ENCODE data around the gene CPNE6.

Gene CPNE6

DNA sequence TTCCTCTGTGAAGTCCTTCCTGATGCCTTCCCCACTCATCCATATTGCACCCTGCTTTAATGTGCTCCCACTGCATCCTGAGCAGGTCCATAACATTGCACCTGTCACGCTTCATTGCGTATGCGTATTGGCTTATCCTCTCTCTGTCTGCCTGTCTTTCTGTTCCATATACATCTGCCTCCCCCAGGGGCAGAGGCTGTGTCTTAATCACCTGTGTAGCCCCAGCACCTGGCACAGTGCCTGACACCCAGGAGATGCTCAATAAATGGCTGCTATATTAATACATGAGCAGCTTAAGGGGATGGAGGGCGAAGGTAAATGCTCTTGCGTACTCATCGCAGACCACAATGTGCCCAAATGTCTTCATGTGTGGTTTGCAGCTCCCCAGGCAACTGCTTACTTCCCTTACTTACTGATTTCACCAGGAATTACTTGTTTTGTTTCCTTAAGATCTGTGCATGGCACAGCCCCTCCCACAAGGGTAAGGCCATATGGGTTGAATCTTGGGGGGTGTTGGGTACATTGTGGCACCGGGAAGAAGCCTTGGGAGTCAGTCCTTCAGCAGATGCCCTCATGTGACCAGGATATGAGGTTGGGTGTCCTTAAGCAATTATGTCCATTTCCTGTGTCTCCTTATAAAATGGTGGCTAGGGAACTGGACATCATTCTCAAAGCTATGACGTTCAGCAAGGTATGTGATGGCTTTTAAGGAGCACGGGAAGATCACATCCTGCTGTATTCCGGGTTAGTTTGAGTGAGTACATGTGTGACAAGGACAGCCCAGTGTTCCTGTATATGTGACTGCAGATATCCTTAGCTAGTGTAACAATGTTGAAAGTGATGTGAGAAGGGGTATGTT lies 848 bp upstream of the CPNE6 start:
- no peaks in the 10 kb centered on the region for H3K9me3 Mint-ChIP-seq
- peaks cover 9 to 11% of the 10 kb centered on the region in 2 donors for H3K4me1 Mint-ChIP-seq
- H3K27ac Mint-ChIP-seq = no peak overlapping the region
- no peaks in the 10 kb centered on the region for H3K36me3 Mint-ChIP-seq
- no peaks in the 10 kb centered on the region for H3K27me3 Mint-ChIP-seq
- ATAC-seq (replicated peaks) = no peak
- no peak for DNase-seq
- no peak overlapping the region for H3K4me3 Mint-ChIP-seq

- ATAC-seq (replicated peaks) (no peak), DNase-seq (no peak)
- H3K9me3 Mint-ChIP-seq = no peaks in the 10 kb centered on the region
- H3K27ac Mint-ChIP-seq = no peak overlapping the region
- peaks cover 17 to 25% of the 10 kb centered on the region in 2 donors for H3K4me1 Mint-ChIP-seq
- H3K27me3 Mint-ChIP-seq = no peaks in the 10 kb centered on the region
- no peaks in the 10 kb centered on the region for H3K36me3 Mint-ChIP-seq
- H3K4me3 Mint-ChIP-seq = no peak overlapping the region
These were observed 571 bp downstream of the CPNE6 start for GRCh38 chr14:24071836-24072430.

DNA sequence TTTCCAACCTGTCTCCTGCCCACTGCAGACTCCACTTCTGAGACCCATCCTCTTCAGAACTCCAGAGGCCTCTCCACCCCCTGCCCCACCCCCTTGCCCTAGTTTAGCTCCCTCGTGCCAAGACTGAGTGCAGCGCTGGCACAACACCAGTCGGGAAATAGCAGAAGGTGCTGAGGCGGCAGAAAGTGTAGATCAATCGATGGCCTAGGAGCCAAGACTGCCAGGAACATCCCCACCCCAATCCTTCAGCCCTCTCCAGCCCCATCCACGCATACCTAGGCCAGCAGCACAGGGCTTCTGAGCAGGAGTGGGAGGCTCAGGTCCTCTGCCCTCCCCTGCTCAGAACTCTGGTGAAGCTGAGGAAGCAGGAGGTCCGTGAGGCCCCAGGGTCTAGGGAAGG lies 1.1 kb downstream of the CPNE6 start:
- Mint-ChIP-seq H3K27ac (no peak overlapping the region), H3K4me1 (peaks cover 19 to 29% of the 10 kb centered on the region in 2 donors), H3K36me3 (no peaks in the 10 kb centered on the region), H3K9me3 (no peaks in the 10 kb centered on the region), H3K27me3 (no peaks in the 10 kb centered on the region), H3K4me3 (no peak overlapping the region)
- no peak for ATAC-seq (replicated peaks)
- DNase-seq = no peak

GRCh38 chr14:24072881-24073877 lies 1.8 kb downstream of the CPNE6 start:
- ATAC-seq (replicated peaks) = no peak
- H3K4me3 Mint-ChIP-seq = no peak overlapping the region
- no peaks in the 10 kb centered on the region for H3K27me3 Mint-ChIP-seq
- H3K27ac Mint-ChIP-seq = no peak overlapping the region
- no peaks in the 10 kb centered on the region for H3K9me3 Mint-ChIP-seq
- no peak for DNase-seq
- peaks cover 20 to 31% of the 10 kb centered on the region in 2 donors for H3K4me1 Mint-ChIP-seq
- no peaks in the 10 kb centered on the region for H3K36me3 Mint-ChIP-seq

- H3K27ac Mint-ChIP-seq = no peak overlapping the region
- no peaks in the 10 kb centered on the region for H3K36me3 Mint-ChIP-seq
- no peaks in the 10 kb centered on the region for H3K27me3 Mint-ChIP-seq
- ATAC-seq (replicated peaks) = peak in 1 of 2 donors; percentile 20
- no peaks in the 10 kb centered on the region for H3K9me3 Mint-ChIP-seq
- DNase-seq = no peak
- peak overlapping the region in 1 of 2 donors; percentile 26 for H3K4me3 Mint-ChIP-seq
- peaks cover 24 to 33% of the 10 kb centered on the region in 2 donors for H3K4me1 Mint-ChIP-seq
These were observed 3.5 kb downstream of the CPNE6 start for GRCh38 chr14:24074625-24075484.

GRCh38 chr14:24075485-24076301 lies 4.3 kb downstream of the CPNE6 start:
- peaks cover 29 to 41% of the 10 kb centered on the region in 2 donors for H3K4me1 Mint-ChIP-seq
- no peaks in the 10 kb centered on the region for H3K27me3 Mint-ChIP-seq
- H3K27ac Mint-ChIP-seq = peak overlapping the region; percentile 84
- DNase-seq (no peak), ATAC-seq (replicated peaks) (peak; percentile 89 to 91)
- no peaks in the 10 kb centered on the region for H3K36me3 Mint-ChIP-seq
- peak overlapping the region in 1 of 2 donors; percentile 26 for H3K4me3 Mint-ChIP-seq
- H3K9me3 Mint-ChIP-seq = no peaks in the 10 kb centered on the region

DNA sequence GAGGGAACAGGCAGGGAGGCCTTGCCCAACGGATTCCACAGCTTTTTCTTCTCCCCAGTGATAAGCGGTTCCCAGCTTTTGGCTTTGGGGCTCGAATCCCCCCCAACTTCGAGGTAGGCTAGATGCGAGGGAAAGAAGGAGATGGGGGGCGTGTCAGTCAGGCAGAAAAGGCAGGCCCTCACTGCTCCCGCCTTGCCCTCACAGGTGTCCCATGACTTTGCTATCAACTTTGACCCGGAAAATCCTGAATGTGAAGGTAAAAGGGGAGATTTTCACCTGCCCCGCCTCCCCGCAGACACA lies 4.9 kb downstream of the CPNE6 start:
- no peaks in the 10 kb centered on the region for H3K27me3 Mint-ChIP-seq
- no peaks in the 10 kb centered on the region for H3K36me3 Mint-ChIP-seq
- no peak for DNase-seq
- no peak for ATAC-seq (replicated peaks)
- H3K4me3 Mint-ChIP-seq = no peak overlapping the region
- no peak overlapping the region for H3K27ac Mint-ChIP-seq
- no peaks in the 10 kb centered on the region for H3K9me3 Mint-ChIP-seq
- H3K4me1 Mint-ChIP-seq = peaks cover 32 to 44% of the 10 kb centered on the region in 2 donors

GRCh38 chr14:24077086-24077485 lies 5.7 kb downstream of the CPNE6 start:
- Mint-ChIP-seq H3K36me3 (no peaks in the 10 kb centered on the region), H3K4me1 (peaks cover 36 to 48% of the 10 kb centered on the region in 2 donors), H3K27me3 (no peaks in the 10 kb centered on the region), H3K9me3 (no peaks in the 10 kb centered on the region), H3K4me3 (no peak overlapping the region), H3K27ac (no peak overlapping the region)
- no peak for ATAC-seq (replicated peaks)
- no peak for DNase-seq

DNA sequence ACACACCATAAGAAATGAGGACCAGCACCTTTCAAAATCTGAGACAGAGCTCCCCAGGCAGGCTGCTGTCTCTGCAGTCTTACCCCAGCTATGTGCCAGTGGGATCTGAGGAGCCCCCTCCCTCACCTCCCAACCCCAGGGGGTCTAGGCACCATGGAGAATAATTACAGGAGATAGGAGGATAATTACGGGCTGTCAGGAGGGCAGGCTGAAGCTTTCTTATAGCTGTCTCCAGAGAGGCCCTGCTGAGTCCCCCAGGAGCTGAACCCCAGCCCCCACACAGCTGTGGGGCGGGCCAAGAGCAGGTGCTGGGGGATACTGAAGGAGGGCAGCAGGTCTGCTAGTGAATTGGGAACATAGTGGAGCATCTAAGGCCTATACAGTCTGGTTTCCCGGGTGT lies 6.8 kb downstream of the CPNE6 start:
- Mint-ChIP-seq H3K4me1 (peaks cover 38 to 53% of the 10 kb centered on the region in 2 donors), H3K36me3 (no peaks in the 10 kb centered on the region), H3K9me3 (no peaks in the 10 kb centered on the region), H3K27ac (no peak overlapping the region), H3K27me3 (no peaks in the 10 kb centered on the region), H3K4me3 (no peak overlapping the region)
- DNase-seq (no peak), ATAC-seq (replicated peaks) (no peak)

- Mint-ChIP-seq H3K27me3 (no peaks in the 10 kb centered on the region), H3K4me3 (peak overlapping the region; percentile 10 to 19), H3K9me3 (no peaks in the 10 kb centered on the region), H3K36me3 (no peaks in the 10 kb centered on the region), H3K27ac (peak overlapping the region; percentile 80), H3K4me1 (peaks cover 41 to 51% of the 10 kb centered on the region in 2 donors)
- no peak for DNase-seq
- no peak for ATAC-seq (replicated peaks)
These were observed 8.3 kb downstream of the CPNE6 start for GRCh38 chr14:24079491-24080141.

DNA sequence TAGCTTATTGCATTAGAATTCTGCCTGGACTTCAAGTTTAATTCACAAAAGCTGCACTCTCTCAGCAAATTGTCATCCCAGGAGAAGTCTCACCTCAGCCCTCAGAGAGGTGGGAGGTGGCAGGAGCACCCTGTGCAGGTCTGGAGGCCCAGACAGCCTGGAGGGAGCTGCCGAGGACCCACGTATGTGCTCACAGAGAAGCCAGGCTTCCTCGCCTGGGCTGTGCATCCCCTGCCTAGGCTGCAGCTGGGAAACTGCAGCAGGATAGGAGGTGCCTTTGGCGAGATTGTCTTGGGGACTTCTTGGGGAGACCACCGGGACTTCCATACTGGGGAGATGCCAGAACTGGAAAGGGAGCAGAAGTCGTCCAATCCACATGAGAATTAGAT lies 8.8 kb downstream of the CPNE6 start:
- Mint-ChIP-seq H3K27ac (no peak overlapping the region), H3K27me3 (no peaks in the 10 kb centered on the region), H3K9me3 (no peaks in the 10 kb centered on the region), H3K36me3 (no peaks in the 10 kb centered on the region), H3K4me1 (peaks cover 36 to 46% of the 10 kb centered on the region in 2 donors), H3K4me3 (peak overlapping the region in 1 of 2 donors; percentile 57)
- no peak for DNase-seq
- no peak for ATAC-seq (replicated peaks)

- Mint-ChIP-seq H3K27ac (peak overlapping the region; percentile 81), H3K4me3 (peak overlapping the region; percentile 71 to 83), H3K4me1 (peaks cover 26 to 36% of the 10 kb centered on the region in 2 donors), H3K27me3 (no peaks in the 10 kb centered on the region), H3K9me3 (no peaks in the 10 kb centered on the region), H3K36me3 (no peaks in the 10 kb centered on the region)
- DNase-seq = peak; percentile 66
- ATAC-seq (replicated peaks) = peak; percentile 95 to 96
These were observed 9.8 kb downstream of the CPNE6 start for GRCh38 chr14:24080888-24081738.
